ENCODE data around the gene TENM4.

The TENM4 gene

GRCh38 chr11:79447038-79447786 lies 6.4 kb upstream of the TENM4 start:
- no peak for DNase-seq

GRCh38 chr11:79444923-79445322 lies 4.1 kb upstream of the TENM4 start:
- DNase-seq = no peak

- no peak for DNase-seq
These were observed 638 bp upstream of the TENM4 start for GRCh38 chr11:79441461-79441875.

- no peak for DNase-seq
These were observed 802 bp downstream of the TENM4 start for GRCh38 chr11:79439886-79440570.

- DNase-seq = no peak
These were observed 1.4 kb downstream of the TENM4 start for GRCh38 chr11:79439410-79439885.

GRCh38 chr11:79438631-79439409 lies 2.0 kb downstream of the TENM4 start:
- no peak for DNase-seq

- no peak for DNase-seq
These were observed 2.7 kb downstream of the TENM4 start for GRCh38 chr11:79437981-79438630.

GRCh38 chr11:79437278-79437980 lies 3.4 kb downstream of the TENM4 start:
- DNase-seq = no peak

GRCh38 chr11:79436919-79437277 lies 3.9 kb downstream of the TENM4 start:
- no peak for DNase-seq

- DNase-seq = no peak
These were observed 6.5 kb downstream of the TENM4 start for GRCh38 chr11:79434283-79434682.

GRCh38 chr11:79432138-79432537 lies 8.7 kb downstream of the TENM4 start:
- no peak for DNase-seq

- DNase-seq = no peak
These were observed 9.3 kb downstream of the TENM4 start for GRCh38 chr11:79431535-79431934.

GRCh38 chr11:79430280-79430679 lies 10.6 kb downstream of the TENM4 start:
- DNase-seq = no peak

GRCh38 chr11:79428406-79428805 lies 12.4 kb downstream of the TENM4 start:
- DNase-seq = no peak

- no peak for DNase-seq
These were observed 13.1 kb downstream of the TENM4 start for GRCh38 chr11:79427611-79428327.

- DNase-seq = no peak
These were observed 13.7 kb downstream of the TENM4 start for GRCh38 chr11:79427126-79427525.

- DNase-seq = no peak
These were observed 15.4 kb downstream of the TENM4 start for GRCh38 chr11:79425463-79425862.

- DNase-seq = no peak
These were observed 17.1 kb downstream of the TENM4 start for GRCh38 chr11:79423736-79424135.

GRCh38 chr11:79422866-79423265 lies 18.0 kb downstream of the TENM4 start:
- DNase-seq = no peak

GRCh38 chr11:79421820-79422219 lies 19.0 kb downstream of the TENM4 start:
- no peak for DNase-seq

- no peak for DNase-seq
These were observed 21.7 kb downstream of the TENM4 start for GRCh38 chr11:79419120-79419519.

- DNase-seq = no peak
These were observed 22.6 kb downstream of the TENM4 start for GRCh38 chr11:79418241-79418640.

Data from stimulated activated CD4-positive, alpha-beta T cell treated with anti-CD3 and anti-CD28 coated beads, Interleukin-4, amount 100 ng/mL, for 1 hour (primary cell).